H1 (cell line): ENCODE measurements around the gene AKAP7. TPM values are rescaled to one million over a fixed set of nuclear protein-coding genes. Genes with fewer than 3 reads are reported as not detected.

Experiments used
- FOSL1 ChIP-seq: IDR thresholded peaks from 2 replicates; pipeline ENCODE4 v1.6.1; 2011; ENCODE audit warnings: mild to moderate bottlenecking, low read depth, low read length, moderate library complexity; ENCODE audit not compliant: insufficient read depth
- MAX ChIP-seq: IDR thresholded peaks from 2 replicates; pipeline ENCODE4 v1.6.1; 2012; ENCODE audit warnings: inconsistent platforms
- RXRA ChIP-seq: IDR thresholded peaks from 2 replicates; pipeline ENCODE4 v1.6.1; 2011; ENCODE audit warnings: low read depth, mild to moderate bottlenecking, low read length, moderate library complexity; ENCODE audit not compliant: insufficient read depth
- polyA plus RNA-seq, 7 experiments: library from polyadenylated mRNA; depleted of rRNA in 3 of 7; stranded (reverse) in 5 of 7; unstranded in 2 of 7; fragments of >200 nt in 5 of 7; fragments of 200-250 nt in 2 of 7; gene quantifications; 1 replicate in 5 of 7; 2 replicates in 1 of 7; 4 replicates in 1 of 7; pipeline versions ENCODE4 v1.2.1 to v1.2.3, GENCODE V29; 2011 to 2013; ENCODE audit warnings: missing spikeins in 2 of 7, mixed read lengths in 2 of 7
- total RNA-seq: library from RNA; stranded (reverse); fragmentation: NEBNext Ultra II Directional; extraction: Animal tissue kit (Norgen Biotek cat#: 25700); gene quantifications from 2 replicates; pipeline ENCODE4 v1.2.1, GENCODE V29; 2021

AKAP7 gene
- total and polyA plus RNA-seq, 2 of the 8 experiments (the other 6 are each of a cell fraction or from before 2014, with no cell fraction given), result 4.7 to 16.9 TPM

DNA sequence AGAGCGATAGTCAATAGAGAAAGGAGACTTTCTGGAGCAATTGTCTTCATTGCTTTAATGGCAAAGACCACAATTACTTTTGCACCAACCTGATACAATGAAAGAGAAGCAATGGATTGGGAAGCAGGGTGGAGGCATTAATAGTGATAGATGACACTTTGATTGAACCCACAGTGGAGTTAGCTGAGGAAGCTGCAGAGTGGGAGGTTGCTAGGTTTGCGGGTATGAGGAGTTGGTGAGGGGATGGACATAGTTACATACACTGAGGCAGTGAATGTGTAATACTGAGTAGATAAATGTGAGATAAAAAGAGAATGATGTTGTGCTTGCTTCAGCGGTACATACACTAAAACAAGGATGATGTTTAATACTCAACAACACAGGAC is 91.9 kb downstream of the AKAP7 start (continued):
- no peak for TF ChIP-seq RXRA
- no peak for TF ChIP-seq FOSL1
- no peak for TF ChIP-seq MAX
